Fibroblast of the conjunctiva (primary cell): ENCODE results near the gene NUDC.

Experiments used
- DNase-seq: peaks from one replicate; pipeline ENCODE4 v3.0.0-alpha.2; 2010; ENCODE audit warnings: low read depth

NUDC gene

GRCh38 chr1:26951216-26951615 lies 29.7 kb downstream of the NUDC start:
- no peak for DNase-seq

GRCh38 chr1:26951821-26952497 lies 30.4 kb downstream of the NUDC start:
- no peak for DNase-seq

GRCh38 chr1:26953374-26953773 lies 31.8 kb downstream of the NUDC start:
- no peak for DNase-seq

- no peak for DNase-seq
Measured at GRCh38 chr1:26956321-26956720, 34.8 kb downstream of the NUDC start.

- DNase-seq, result no peak
Measured at GRCh38 chr1:26957306-26957705, 35.8 kb downstream of the NUDC start.

- DNase-seq, result no peak
Measured at GRCh38 chr1:26959270-26959669, 37.7 kb downstream of the NUDC start.

GRCh38 chr1:26959722-26960624 lies 38.4 kb downstream of the NUDC start, which contains the start of gene KDF1:
TSS of gene KDF1 (minus strand) at chr1:26960468. CDS start at chr1:26952380, 8,088 bp downstream.
- DNase-seq, result no peak

- no peak for DNase-seq
Measured at GRCh38 chr1:26960625-26960966, 39.1 kb downstream of the NUDC start.

GRCh38 chr1:26961826-26962225 lies 40.3 kb downstream of the NUDC start:
- peak; percentile 88 for DNase-seq

- no peak for DNase-seq
Measured at GRCh38 chr1:26965213-26965612, 43.7 kb downstream of the NUDC start.

GRCh38 chr1:26965628-26966027 lies 44.1 kb downstream of the NUDC start:
- DNase-seq, result no peak

- DNase-seq, result no peak
Measured at GRCh38 chr1:26970810-26971209, 49.3 kb downstream of the NUDC start.

- no peak for DNase-seq
Measured at GRCh38 chr1:26971590-26971989, 50.0 kb downstream of the NUDC start.

- no peak for DNase-seq
Measured at GRCh38 chr1:26972390-26972789, 50.8 kb downstream of the NUDC start.

GRCh38 chr1:26972821-26973220 lies 51.3 kb downstream of the NUDC start:
- DNase-seq, result no peak

- no peak for DNase-seq
Measured at GRCh38 chr1:26976621-26977510, 55.3 kb downstream of the NUDC start.

- DNase-seq, result no peak
Measured at GRCh38 chr1:26978901-26979300, 57.4 kb downstream of the NUDC start.

- no peak for DNase-seq
Measured at GRCh38 chr1:26981146-26981846, 59.8 kb downstream of the NUDC start.

- no peak for DNase-seq
Measured at GRCh38 chr1:26983863-26984262, 62.3 kb downstream of the NUDC start.

- no peak for DNase-seq
Measured at GRCh38 chr1:26984291-26984690, 62.7 kb downstream of the NUDC start.

GRCh38 chr1:26986658-26987057 lies 65.1 kb downstream of the NUDC start:
- DNase-seq, result no peak
